M059J (cell line): ENCODE data around the gene LAPTM4A. TPM values are rescaled to one million over a fixed set of nuclear protein-coding genes. Genes with fewer than 3 reads are reported as not detected.

Experiments used
- DNase-seq: peaks from one replicate; pipeline ENCODE4 v3.0.0-alpha.2; 2012; ENCODE audit warnings: low read depth
- total RNA-seq: library from RNA; depleted of rRNA; stranded (reverse); fragments of >200 nt; shearing (Covaris generic); gene quantifications from 2 replicates; pipeline ENCODE4 v1.2.3, GENCODE V29; 2014

LAPTM4A gene
- total RNA-seq, 1 experiment from 2014 or later = 211 TPM

DNA sequence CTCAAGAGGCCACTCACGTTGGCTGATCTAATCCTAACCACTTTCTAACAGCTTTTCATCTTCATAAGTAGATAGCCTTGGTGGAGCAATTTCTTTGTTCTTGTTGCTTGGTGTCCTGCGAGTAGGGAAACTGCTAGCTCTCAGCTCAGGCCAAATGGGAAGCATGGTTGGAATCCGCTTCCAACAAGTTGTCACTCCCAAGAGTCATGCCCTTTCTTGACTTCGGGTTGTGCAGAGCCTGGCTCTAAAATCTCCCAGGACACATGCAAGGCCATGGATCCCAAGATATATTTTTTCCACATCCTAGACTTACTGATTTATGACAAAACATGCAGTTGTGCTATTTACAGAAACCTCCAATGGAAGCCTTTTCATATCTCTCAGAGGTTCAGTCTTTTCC, 31.7 kb downstream of the LAPTM4A start:
- no peak for DNase-seq

DNA sequence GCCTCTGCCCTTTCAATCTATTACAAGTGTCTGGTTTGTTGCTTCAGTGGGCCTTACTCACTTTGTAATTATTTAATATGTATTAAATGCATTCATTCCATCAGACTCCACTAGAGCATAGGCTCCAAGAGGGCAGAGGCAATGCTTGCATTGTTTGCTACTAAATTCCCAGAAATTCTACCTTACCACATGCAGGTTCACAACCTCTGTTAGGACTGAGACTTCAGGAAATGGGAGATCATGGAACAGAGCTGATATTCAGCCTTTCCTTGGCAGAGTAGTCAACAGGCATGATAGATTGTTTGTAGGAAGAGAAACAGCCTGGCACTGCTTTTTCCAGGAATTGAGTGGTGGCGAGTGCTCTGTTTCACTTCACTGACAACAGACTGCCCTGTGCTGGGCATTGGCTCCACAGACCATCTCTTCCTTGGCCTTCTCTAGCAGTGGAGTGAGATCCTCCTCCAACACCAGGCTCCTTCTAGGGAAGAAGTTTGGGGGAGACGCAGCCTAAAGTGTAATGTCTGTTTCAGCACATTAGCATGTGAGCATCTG, 32.8 kb downstream of the LAPTM4A start:
- DNase-seq = no peak

DNA sequence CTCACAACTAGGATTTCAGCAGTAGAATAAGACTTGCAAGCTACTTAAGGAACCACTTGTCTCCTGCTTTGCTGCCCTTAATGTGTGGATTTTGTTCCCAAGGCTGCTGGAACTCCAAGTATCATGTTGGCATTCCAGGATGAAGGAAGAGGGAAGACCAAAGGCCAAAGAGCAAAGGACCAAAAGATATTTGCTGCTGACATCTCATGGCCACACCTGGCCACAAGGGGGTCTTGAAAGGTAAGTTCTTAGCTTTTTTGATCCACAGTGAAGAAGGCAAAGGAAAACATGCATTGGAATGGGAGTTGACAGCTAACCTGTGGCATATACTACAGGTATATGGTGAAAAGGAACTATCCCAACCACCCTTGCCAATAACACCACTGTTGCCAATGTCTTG, 35.1 kb downstream of the LAPTM4A start:
- DNase-seq = no peak

DNA sequence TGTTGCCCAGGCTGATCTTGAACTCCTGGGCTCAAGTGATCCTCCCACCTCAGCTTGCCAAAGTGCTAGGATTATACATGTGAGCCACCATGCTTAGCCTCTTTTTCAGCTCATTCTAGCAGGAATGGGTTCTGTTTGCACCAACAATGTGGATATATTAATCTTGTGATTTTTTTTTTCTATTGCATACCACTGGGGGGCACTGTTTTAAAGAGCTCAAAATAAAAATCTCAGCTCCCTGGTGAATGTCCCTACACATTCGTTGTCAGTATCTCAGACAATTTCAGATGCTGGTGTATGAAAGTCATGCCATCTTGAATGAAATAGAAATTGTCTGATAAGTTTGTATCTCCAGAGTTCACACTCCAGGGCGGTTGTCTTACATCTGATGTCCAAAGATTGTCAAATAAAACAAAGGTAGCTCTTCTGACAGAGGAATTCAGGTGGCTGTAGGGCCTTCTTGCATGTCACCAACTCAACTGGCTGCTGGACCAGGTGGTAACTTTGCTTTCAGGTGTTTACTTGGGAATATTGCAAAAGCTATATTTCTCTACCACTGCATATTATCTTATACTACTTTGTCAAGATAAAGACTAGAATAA, 35.8 kb downstream of the LAPTM4A start:
- peak; percentile 57 for DNase-seq

GRCh38 chr2:20013126-20013849, 38.1 kb downstream of the LAPTM4A start:
- no peak for DNase-seq

- DNase-seq = peak; percentile 35
Observed at GRCh38 chr2:20012282-20013125, 38.9 kb downstream of the LAPTM4A start, which contains the start of gene MATN3. TSS of gene MATN3 (minus strand) at chr2:20012668. CDS start at chr2:20012631, 37 bp downstream.

DNA sequence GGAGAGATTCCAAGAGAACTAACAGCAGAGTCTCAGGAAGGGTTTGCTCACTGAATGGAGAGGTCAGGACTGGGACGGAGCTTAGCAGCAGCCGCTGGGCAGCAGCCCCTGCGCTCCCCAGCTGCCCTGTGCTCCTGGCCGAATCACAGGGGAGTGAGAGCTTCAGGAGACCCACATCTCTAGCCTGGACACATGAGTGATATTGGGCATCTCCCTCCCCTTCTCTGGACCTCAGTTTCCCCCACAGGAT, 39.5 kb downstream of the LAPTM4A start:
- DNase-seq = no peak

DNA sequence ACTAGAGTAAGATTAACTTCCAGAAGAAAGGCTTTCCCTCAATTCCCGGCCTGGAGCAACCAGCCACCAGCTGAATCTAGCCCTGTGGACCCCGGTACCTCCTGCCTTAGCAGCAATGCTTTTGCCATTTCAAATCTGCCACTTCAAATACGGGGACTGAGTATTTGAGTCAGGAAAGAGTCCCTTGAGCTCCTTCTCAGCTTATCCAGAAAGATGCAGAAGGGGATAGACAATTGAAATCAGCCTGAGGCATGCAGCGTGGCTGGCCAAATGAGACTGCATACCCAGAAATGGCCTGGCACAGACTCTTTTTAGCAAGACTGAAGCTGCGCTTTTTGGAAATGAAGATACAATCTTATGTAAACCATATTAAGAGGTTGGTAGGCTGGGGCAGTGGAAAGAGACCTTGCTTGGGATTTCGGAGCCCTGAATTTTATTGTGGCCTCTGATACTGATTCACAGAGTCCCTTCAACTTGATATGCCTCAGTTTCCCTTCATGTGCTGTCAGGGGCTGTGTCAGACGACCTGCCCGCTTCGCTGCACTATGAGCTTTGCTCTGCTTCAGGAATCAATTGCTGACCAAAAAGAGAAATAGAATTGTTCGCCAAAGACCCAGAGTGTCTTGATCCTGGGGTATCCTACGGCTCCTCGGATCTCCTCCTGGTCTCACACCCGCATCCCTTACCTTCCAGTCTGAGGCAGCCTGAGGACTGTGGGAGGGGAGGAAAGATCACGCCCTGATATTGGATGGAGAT, 40.0 kb downstream of the LAPTM4A start:
- no peak for DNase-seq

DNA sequence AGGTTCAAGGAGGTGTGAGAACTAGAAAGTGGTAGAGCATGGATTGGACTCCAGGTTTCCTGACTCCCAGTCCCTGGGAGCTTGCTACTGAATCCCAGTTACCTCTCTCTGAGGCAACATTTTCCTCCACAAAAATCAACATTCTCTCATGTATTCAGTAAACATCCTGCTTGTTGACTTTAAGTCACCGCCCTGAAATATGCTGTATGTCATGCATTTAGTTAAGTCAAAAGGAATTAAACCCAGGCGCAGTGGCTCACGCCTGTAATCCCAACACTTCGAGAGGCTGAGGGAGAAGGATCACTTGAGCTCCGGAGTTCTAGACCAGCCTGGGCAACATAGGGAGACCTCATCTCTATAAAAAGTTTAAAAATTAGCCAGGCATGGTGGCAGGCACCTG, 42.7 kb downstream of the LAPTM4A start:
- no peak for DNase-seq

GRCh38 chr2:20005891-20006470, 45.4 kb downstream of the LAPTM4A start:
- no peak for DNase-seq

- no peak for DNase-seq
Observed at GRCh38 chr2:20005067-20005627, 46.3 kb downstream of the LAPTM4A start.

GRCh38 chr2:20001361-20001863, 50.0 kb downstream of the LAPTM4A start:
- DNase-seq = no peak

DNA sequence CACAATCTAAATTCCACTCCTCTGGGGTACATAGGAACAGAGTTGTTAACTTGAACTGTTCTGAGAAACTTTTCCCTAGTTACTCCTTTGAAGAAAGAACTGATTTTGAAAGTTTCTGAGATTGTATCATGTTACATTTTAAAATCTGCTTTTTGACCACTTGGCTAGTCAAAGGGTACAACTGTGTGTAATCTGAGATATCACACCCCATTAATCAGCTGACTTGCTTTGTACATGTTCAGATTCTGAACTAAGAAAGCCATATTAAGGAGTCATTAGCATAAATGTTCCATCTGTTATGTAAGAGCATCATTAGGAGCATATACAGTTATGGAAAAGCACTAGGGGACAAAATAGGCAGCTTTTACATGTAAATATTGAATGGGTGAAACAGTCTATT, 57.7 kb downstream of the LAPTM4A start:
- DNase-seq = no peak

- no peak for DNase-seq
Observed at GRCh38 chr2:19991895-19992294, 59.5 kb downstream of the LAPTM4A start.

- no peak for DNase-seq
Observed at GRCh38 chr2:19990416-19990728, 61.1 kb downstream of the LAPTM4A start.

- DNase-seq = peak; percentile 90
Observed at GRCh38 chr2:19989667-19990415, 61.6 kb downstream of the LAPTM4A start, which contains the start of gene WDR35. TSS of gene WDR35 (minus strand) at chr2:19990105. CDS start at chr2:19990015, 90 bp downstream.

- no peak for DNase-seq
Observed at GRCh38 chr2:19989342-19989666, 62.1 kb downstream of the LAPTM4A start.

DNA sequence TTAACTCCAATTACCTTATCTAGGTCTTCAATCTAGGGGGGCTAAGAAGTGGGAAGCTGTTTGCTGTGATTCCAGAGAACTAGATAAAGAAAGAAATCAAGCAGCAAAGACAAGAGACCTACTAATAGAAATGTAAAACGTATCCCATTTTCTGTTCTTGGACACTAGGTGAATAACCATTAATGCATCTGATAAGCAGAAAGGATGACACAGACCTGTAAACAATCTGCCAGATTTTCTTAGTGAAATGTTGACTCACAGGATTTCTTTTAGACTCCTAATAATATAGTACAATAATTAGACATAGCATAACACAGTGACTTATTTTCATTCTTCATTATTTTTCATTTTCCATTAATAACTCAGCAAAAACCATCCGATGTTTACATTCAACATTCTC, 62.8 kb downstream of the LAPTM4A start:
- DNase-seq = peak; percentile 26

DNA sequence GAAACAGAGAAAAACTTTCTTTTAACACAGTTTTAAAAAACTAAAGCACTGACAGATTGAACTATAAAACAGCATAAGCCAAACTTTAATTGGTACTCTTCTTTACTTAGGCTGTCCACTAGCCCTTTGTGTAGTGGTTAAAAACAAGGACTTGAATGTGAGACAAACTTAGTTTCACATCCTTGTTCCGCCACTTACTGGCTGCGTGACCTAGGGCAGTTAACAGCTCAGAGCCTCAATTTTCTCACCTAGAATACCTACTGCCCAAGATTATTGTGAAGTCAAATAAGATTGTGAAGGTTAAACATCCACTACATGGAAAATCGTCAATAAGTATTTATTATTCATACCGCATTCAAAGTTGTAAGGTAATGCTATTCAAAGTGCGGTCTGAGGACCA, 63.5 kb downstream of the LAPTM4A start:
- no peak for DNase-seq
